Osteocyte (in vitro differentiated cells): ENCODE measurements around the gene GSTA4. TPM values are rescaled to one million over a fixed set of nuclear protein-coding genes. Genes with fewer than 3 reads are reported as not detected.
"Not testable (repeated sequence)": the region's sequence is repeated elsewhere in the genome, so short reads cannot be mapped to it uniquely, and the experiment has no call there.

Source experiments
- DNase-seq: peaks from one replicate; pipeline ENCODE4 v3.0.0; 2021; ENCODE audit warnings: mixed read lengths; ENCODE audit not compliant: unreplicated experiment; ENCODE audit errors: extremely low spot score
- H3K27ac Mint-ChIP-seq: one replicate; pipeline ENCODE4 v1.8.0; 2021; ENCODE audit warnings: mild to moderate bottlenecking, mixed read lengths; ENCODE audit not compliant: unreplicated experiment
- H3K27me3 Mint-ChIP-seq: one replicate; pipeline ENCODE4 v1.8.0; 2021; ENCODE audit warnings: mixed read lengths; ENCODE audit not compliant: unreplicated experiment
- H3K36me3 Mint-ChIP-seq: one replicate; pipeline ENCODE4 v1.8.0; 2021; ENCODE audit warnings: mixed read lengths; ENCODE audit not compliant: unreplicated experiment
- H3K4me1 Mint-ChIP-seq: one replicate; pipeline ENCODE4 v1.8.0; 2021; ENCODE audit warnings: mixed read lengths; ENCODE audit not compliant: unreplicated experiment
- H3K4me3 Mint-ChIP-seq: one replicate; pipeline ENCODE4 v1.8.0; 2021; ENCODE audit warnings: mild to moderate bottlenecking, moderate library complexity, mixed read lengths; ENCODE audit not compliant: unreplicated experiment
- H3K9me3 Mint-ChIP-seq: one replicate; pipeline ENCODE4 v1.8.0; 2021; ENCODE audit warnings: mixed read lengths; ENCODE audit not compliant: unreplicated experiment
- CTCF ChIP-seq: fragments of 200-600 bp; sonication (generic); IDR thresholded peaks from 2 replicates; pipeline ENCODE4 v1.5.0; 2021; ENCODE audit warnings: antibody characterized with exemption, mild to moderate bottlenecking, moderate library complexity
- total RNA-seq: library from RNA; stranded (reverse); gene quantifications from 2 replicates; pipeline ENCODE4 v1.2.1, GENCODE V29; 2021

GSTA4 gene
- total RNA-seq, 1 donor from 2014 or later, result 45.3 TPM

DNA sequence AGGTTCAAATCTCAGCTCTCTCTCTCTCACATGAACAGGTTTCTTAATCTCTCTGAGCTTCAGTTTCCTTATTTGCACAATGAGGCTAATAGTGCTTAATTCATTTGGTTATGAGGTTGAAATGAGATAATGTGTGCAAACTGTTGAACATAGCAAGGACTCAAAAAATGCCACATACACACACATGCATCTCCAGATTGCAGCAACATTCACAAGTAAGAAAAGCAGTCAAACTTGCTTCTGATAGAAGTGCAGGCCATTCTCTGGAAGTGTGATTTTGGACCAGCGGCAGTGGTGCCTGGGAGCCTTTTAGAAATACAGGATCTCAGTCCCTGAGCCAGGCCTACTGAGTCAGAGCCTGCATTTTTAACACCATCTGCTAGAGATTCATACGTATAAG, 25.7 kb downstream of the GSTA4 start:
- TF ChIP-seq CTCF, result no peak
- Mint-ChIP-seq H3K9me3 (no peaks in the 10 kb centered on the region), H3K4me1 (no peaks in the 10 kb centered on the region), H3K27ac (no peak overlapping the region), H3K36me3 (no peaks in the 10 kb centered on the region), H3K4me3 (no peak overlapping the region), H3K27me3 (peaks cover 3% of the 10 kb centered on the region)
- no peak for DNase-seq

- Mint-ChIP-seq H3K27ac (no peak overlapping the region), H3K4me3 (no peak overlapping the region), H3K27me3 (peaks cover 5% of the 10 kb centered on the region), H3K4me1 (no peaks in the 10 kb centered on the region), H3K36me3 (no peaks in the 10 kb centered on the region), H3K9me3 (no peaks in the 10 kb centered on the region)
- TF ChIP-seq CTCF, result no peak
- no peak for DNase-seq
Observed at GRCh38 chr6:52966101-52966500, 29.0 kb downstream of the GSTA4 start.

DNA sequence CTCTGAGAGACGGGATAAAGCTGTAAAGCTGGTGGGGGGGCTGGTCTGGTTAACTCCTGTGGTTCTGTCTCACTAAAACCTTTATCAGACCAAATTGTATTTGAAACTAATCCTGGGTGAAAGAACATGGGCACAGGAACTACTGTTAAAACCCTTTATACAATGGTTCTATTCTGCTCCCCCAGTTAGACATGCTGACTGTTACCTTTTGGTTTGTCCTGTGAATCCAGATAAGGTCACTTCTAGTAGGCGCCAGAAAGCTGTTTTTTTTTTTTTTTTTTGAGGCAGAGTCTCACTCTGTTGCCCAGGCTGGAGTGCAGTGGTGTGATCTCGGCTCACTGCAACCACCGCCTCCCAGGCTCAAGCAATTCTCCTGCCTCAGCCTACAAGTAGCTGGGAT, 29.7 kb downstream of the GSTA4 start:
- Mint-ChIP-seq H3K27ac (no peak overlapping the region), H3K9me3 (no peaks in the 10 kb centered on the region), H3K4me3 (no peak overlapping the region), H3K4me1 (no peaks in the 10 kb centered on the region), H3K36me3 (no peaks in the 10 kb centered on the region), H3K27me3 (peaks cover 5% of the 10 kb centered on the region)
- DNase-seq, result no peak
- TF ChIP-seq CTCF, result no peak

GRCh38 chr6:52964318-52964717, 30.8 kb downstream of the GSTA4 start:
- Mint-ChIP-seq H3K36me3 (no peaks in the 10 kb centered on the region), H3K27me3 (peaks cover 5% of the 10 kb centered on the region), H3K9me3 (peaks cover 3% of the 10 kb centered on the region), H3K27ac (no peak overlapping the region), H3K4me1 (no peaks in the 10 kb centered on the region), H3K4me3 (no peak overlapping the region)
- TF ChIP-seq CTCF, result no peak
- no peak for DNase-seq

DNA sequence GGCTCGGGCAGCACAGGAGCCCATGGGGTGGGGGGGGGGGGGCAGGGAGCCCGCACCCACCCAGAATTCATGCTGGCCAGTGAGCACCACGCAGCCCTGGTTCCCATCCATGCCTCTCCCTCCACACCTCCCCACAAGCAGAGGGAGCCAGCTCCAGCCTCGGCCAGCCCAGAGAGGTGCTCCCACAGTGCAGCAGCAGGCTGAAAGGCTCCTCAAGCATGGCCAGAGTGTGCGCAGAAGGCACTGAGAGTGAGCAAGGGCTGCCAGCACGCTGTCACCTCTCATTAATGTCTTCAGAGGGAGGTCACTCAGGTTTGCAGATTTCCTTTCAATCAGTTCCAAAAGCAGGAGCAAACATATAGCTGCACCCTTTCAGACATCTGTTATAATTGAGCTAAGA, 32.4 kb downstream of the GSTA4 start:
- peaks cover 5% of the 10 kb centered on the region for H3K27me3 Mint-ChIP-seq
- no peak for DNase-seq
- TF ChIP-seq CTCF, result no peak
- no peaks in the 10 kb centered on the region for H3K36me3 Mint-ChIP-seq
- H3K9me3 Mint-ChIP-seq, result peaks cover 3% of the 10 kb centered on the region
- no peak overlapping the region for H3K4me3 Mint-ChIP-seq
- no peak overlapping the region for H3K27ac Mint-ChIP-seq
- no peaks in the 10 kb centered on the region for H3K4me1 Mint-ChIP-seq

DNA sequence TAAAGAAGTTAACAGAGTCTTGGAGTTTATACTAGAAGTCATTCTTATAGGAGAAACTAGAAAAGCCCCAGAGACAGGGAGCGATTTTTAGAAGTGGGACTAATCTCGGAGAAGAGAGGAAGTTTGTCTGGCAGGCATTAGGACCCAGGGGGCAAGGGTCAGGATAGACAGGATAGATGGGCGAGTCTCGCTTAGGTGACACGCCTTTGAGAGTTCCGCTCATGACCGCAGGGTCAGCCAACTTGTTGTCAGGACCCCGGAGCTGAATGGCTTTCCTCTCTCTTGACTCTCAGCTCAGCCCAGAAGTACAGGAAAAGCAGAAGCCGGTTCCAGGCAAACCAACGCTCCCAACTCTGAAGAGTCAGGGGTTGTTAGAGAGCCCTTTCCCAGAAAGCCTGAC, 34.1 kb downstream of the GSTA4 start:
- H3K4me1 Mint-ChIP-seq, H3K4me3 Mint-ChIP-seq, DNase-seq, H3K27ac Mint-ChIP-seq, H3K9me3 Mint-ChIP-seq, H3K36me3 Mint-ChIP-seq, H3K27me3 Mint-ChIP-seq: not testable (repeated sequence)

- H3K27ac Mint-ChIP-seq, H3K9me3 Mint-ChIP-seq, H3K27me3 Mint-ChIP-seq, DNase-seq, H3K36me3 Mint-ChIP-seq, H3K4me3 Mint-ChIP-seq, H3K4me1 Mint-ChIP-seq: not testable (repeated sequence)
Observed at GRCh38 chr6:52960211-52960610, 34.9 kb downstream of the GSTA4 start.
